Subcutaneous adipose tissue (tissue), 4 donors: ENCODE measurements around the gene TRMT10B. TPM values are rescaled to one million over a fixed set of nuclear protein-coding genes. Genes with fewer than 3 reads are reported as not detected.

Experiments
- CTCF ChIP-seq: fragments of 450-650 bp; IDR thresholded peaks from one replicate; pipeline ENCODE4 v1.5.1; 2016; ENCODE audit warnings: low read depth, mild to moderate bottlenecking, control low read depth, antibody characterized with exemption, moderate library complexity
- total RNA-seq, 4 donors: library from RNA; depleted of rRNA; stranded (reverse); fragments of >200 nt; gene quantifications; one replicate each; pipeline ENCODE4 v1.1.0, GENCODE V29; 2016

Gene TRMT10B
- total RNA-seq = 1 to 10 TPM; 5.6 to 8.6 (median 6.4) TPM

- no peak for TF ChIP-seq CTCF
Measured at GRCh38 chr9:37753489-37754190, at the start of gene TRMT10B. Gene TRMT10B, plus strand, starts transcription at chr9:37753805. Its CDS starts 8,127 bp downstream, at chr9:37761932.

GRCh38 chr9:37705787-37706186 lies 47.8 kb upstream of the TRMT10B start:
- no peak for TF ChIP-seq CTCF

- TF ChIP-seq CTCF = no peak
Measured at GRCh38 chr9:37706290-37706689, 47.3 kb upstream of the TRMT10B start.

- TF ChIP-seq CTCF = no peak
Measured at GRCh38 chr9:37707748-37708147, 45.9 kb upstream of the TRMT10B start.

GRCh38 chr9:37710046-37710445 lies 43.6 kb upstream of the TRMT10B start:
- TF ChIP-seq CTCF = no peak

GRCh38 chr9:37715260-37715659 lies 38.3 kb upstream of the TRMT10B start:
- TF ChIP-seq CTCF = no peak

- no peak for TF ChIP-seq CTCF
Measured at GRCh38 chr9:37715991-37716505, 37.6 kb upstream of the TRMT10B start.
